HCT116 (cell line): ENCODE data around the gene TSC1.

Experiments used
- ATF3 ChIP-seq: IDR thresholded peaks from 2 replicates; pipeline ENCODE4 v1.6.1; 2012
- CTCF ChIP-seq, 3 experiments: fragments of 200-600 bp in 1 of 3; sonication (generic) in 1 of 3; IDR thresholded peaks in 2 of 3; conservative IDR thresholded peaks in 1 of 3; 2 replicates each; pipeline ENCODE4 v1.5.1; 2012 to 2017; ENCODE audit warnings: low read depth in 2 of 3, low read length in 2 of 3, antibody characterized with exemption in 1 of 3, borderline replicate concordance in 1 of 3, control low read depth in 1 of 3, mild to moderate bottlenecking in 1 of 3, mixed read lengths in 1 of 3, mixed run types in 1 of 3, moderate library complexity in 1 of 3; ENCODE audit not compliant: insufficient read depth in 1 of 3
- EGR1 ChIP-seq: IDR thresholded peaks from 2 replicates; pipeline ENCODE4 v1.6.1; 2012; ENCODE audit warnings: low read depth
- EZH2 ChIP-seq: fragments of 200-600 bp; sonication (generic); IDR thresholded peaks from 2 replicates; pipeline ENCODE4 v1.6.1; 2017; ENCODE audit warnings: antibody characterized with exemption, mixed run types
- EZH2phosphoT487 ChIP-seq: fragments of 200-600 bp; IDR thresholded peaks from 2 replicates; pipeline ENCODE4 v1.6.1; 2018; ENCODE audit warnings: antibody characterized with exemption, borderline replicate concordance
- POLR2A ChIP-seq: IDR thresholded peaks from 2 replicates; pipeline ENCODE4 v1.7.0; 2011; ENCODE audit warnings: borderline replicate concordance; ENCODE audit not compliant: insufficient read depth, insufficient read length; ENCODE audit errors: extremely low read depth
- POLR2AphosphoS5 ChIP-seq: IDR thresholded peaks from 2 replicates; pipeline ENCODE4 v1.6.1; 2011; ENCODE audit warnings: mild to moderate bottlenecking, low read depth, low read length, moderate library complexity
- RAD21 ChIP-seq: IDR thresholded peaks from 2 replicates; pipeline ENCODE4 v1.6.1; 2012; ENCODE audit warnings: low read depth, mild to moderate bottlenecking
- REST ChIP-seq: IDR thresholded peaks from 2 replicates; pipeline ENCODE4 v1.6.1; 2012; ENCODE audit warnings: low read depth
- SIN3A ChIP-seq: IDR thresholded peaks from 2 replicates; pipeline ENCODE4 v1.6.1; 2012; ENCODE audit warnings: low read depth
- SP1 ChIP-seq: IDR thresholded peaks from 2 replicates; pipeline ENCODE4 v1.6.1; 2012; ENCODE audit warnings: low read depth
- ZBTB33 ChIP-seq: IDR thresholded peaks from 2 replicates; pipeline ENCODE4 v1.6.1; 2011; ENCODE audit warnings: mild to moderate bottlenecking, low read length, moderate library complexity; ENCODE audit not compliant: insufficient replicate concordance; ENCODE audit errors: extremely low read depth
- ZFX ChIP-seq: fragments of 450-650 bp; IDR thresholded peaks from 2 replicates; pipeline ENCODE4 v1.6.1; 2017

- no peak for TF ChIP-seq CTCF (IDR thresholded peaks at IDR 0.05 in 2 of 3, conservative IDR thresholded peaks at IDR 0.05 in 1 of 3; ENCODE audit: borderline replicate concordance in 1 of 3, insufficient read depth in 1 of 3, low read depth in 2 of 3, low read length in 2 of 3)
- TF ChIP-seq EZH2, result no peak
- no peak for TF ChIP-seq POLR2AphosphoS5
- no peak for TF ChIP-seq POLR2A
- no peak for TF ChIP-seq SP1
- TF ChIP-seq ATF3, result no peak
- TF ChIP-seq EGR1, result no peak
- no peak for TF ChIP-seq REST
- no peak for TF ChIP-seq EZH2phosphoT487
- no peak for TF ChIP-seq SIN3A
- no peak for TF ChIP-seq RAD21
- TF ChIP-seq ZBTB33, result no peak
- no peak for TF ChIP-seq ZFX
These were observed 79.7 kb downstream of the TSC1 start for GRCh38 chr9:132864691-132865090.
